GOT3 (cell line): ENCODE data around the gene DSCAM.
"Not testable (repeated sequence)": the region's sequence is repeated elsewhere in the genome, so short reads cannot be mapped to it uniquely, and the experiment has no call there.

ENCODE experiments used
- DNase-seq: peaks from one replicate; lab custom pipeline; 2025; ENCODE audit warnings: mixed read lengths; lab: John Stamatoyannopoulos, UW

The DSCAM gene

GRCh38 chr21:40047993-40048730 is 798.8 kb downstream of the DSCAM start:
- no peak for DNase-seq

- no peak for DNase-seq
Measured at GRCh38 chr21:40047211-40047610, 799.7 kb downstream of the DSCAM start.

- DNase-seq = no peak
Measured at GRCh38 chr21:40043866-40044265, 803.1 kb downstream of the DSCAM start.

- DNase-seq = no peak
Measured at GRCh38 chr21:40043423-40043822, 803.5 kb downstream of the DSCAM start.

- no peak for DNase-seq
Measured at GRCh38 chr21:40041446-40041845, 805.5 kb downstream of the DSCAM start.

DNA sequence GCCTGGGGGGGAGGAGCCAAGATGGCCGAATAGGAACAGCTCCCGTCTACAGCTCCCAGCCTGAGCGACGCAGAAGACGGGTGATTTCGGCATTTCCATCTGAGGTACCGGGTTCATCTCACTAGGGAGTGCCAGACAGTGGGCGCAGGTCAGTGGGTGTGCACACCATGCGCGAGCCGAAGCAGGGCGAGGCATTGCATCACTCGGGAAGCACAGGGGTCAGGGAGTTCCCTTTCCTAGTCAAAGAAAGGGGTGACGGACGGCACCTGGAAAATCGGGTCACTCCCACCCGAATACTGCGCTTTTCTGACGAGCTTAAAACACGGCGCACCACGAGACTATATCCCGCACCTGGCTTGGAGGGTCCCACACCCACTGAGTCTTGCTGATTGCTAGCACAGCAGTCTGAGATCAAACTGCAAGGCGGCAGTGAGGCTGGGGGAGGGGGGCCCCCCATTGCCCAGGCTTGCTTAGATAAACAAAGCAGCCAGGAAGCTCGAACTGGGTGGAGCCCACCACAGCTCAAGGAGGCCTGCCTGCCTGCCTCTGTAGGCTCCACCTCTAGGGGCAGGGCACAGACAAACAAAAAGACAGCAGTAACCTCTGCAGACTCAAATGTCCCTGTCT is 813.7 kb downstream of the DSCAM start:
- DNase-seq = not testable (repeated sequence)

- no peak for DNase-seq
Measured at GRCh38 chr21:40029888-40030287, 817.1 kb downstream of the DSCAM start.

DNA sequence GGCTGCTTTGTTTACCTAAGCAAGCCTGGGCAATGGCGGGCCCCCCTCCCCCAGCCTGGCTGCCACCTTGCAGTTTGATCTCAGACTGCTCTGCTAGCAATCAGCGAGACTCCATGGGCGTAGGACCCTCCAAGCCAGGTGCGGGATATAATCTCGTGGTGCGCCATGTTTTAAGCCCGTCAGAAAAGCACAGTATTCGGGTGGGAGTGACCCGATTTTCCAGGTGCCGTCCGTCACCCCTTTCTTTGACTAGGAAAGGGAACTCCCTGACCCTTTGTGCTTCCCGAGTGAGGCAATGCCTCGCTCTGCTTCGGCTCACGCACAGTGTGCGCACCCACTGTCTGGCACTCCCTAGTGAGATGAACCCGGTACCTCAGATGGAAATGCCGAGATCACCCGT is 818.6 kb downstream of the DSCAM start:
- DNase-seq = not testable (repeated sequence)

DNA sequence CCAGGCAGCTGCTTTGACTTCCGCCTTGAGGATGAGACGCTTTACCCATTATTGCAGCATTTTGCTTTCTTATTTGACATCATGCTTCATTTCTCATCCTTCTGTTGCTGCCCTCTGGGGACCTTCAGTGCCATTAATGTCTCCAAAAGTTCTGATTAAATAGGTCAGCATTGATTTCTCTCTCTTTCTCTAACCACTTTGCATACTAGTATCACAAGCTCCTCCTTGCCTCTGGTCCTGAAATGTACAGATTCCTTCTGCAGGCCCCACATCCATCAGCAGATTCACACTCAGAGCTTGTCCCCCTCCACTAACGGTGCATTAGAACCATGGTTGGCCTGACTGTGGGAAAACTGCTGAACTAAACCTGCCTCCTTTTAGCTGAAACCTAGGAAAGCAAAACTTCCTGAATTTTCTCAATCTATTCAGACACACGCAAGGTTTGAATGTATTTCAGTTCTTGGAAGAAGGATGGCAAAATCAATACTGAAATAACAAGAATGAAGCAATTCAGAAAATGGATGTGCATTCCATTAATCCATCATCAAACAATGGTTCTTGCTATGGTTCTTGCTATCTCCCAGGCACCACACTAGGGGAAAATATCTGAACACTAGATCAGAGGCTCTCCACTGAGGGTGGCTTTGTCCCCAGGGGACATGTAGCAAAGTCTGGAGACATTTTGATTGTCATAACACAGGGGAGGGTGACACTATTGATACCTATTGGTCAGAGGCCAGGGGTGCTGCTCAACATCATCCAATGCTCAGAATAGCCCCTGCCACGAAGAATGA is 825.2 kb downstream of the DSCAM start:
- DNase-seq = no peak

- no peak for DNase-seq
Measured at GRCh38 chr21:40020651-40021050, 826.3 kb downstream of the DSCAM start.

- no peak for DNase-seq
Measured at GRCh38 chr21:40018871-40019475, 828.0 kb downstream of the DSCAM start.

- no peak for DNase-seq
Measured at GRCh38 chr21:40016667-40017066, 830.3 kb downstream of the DSCAM start.

GRCh38 chr21:40016234-40016633 is 830.7 kb downstream of the DSCAM start:
- DNase-seq = no peak

DNA sequence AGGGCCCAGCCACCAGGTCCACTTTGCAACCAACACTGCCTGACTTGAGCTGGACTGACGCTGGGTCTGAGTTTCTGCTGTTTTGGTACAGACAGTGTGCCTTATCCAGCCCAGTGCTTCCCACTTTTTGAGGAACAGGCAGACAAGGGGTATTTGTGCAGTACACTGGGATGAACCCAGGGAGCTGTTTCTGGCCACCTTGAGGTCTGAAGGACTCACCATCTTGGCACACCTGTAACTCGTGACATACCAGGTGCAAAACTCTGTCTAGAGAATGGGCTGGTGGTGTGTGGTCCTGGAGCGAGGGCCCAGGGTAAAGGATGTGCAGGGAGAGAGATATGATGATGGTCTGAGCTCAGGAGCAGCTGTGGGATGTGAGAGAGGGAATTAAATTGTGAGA is 831.1 kb downstream of the DSCAM start:
- DNase-seq = no peak

- DNase-seq = no peak
Measured at GRCh38 chr21:40014394-40014793, 832.6 kb downstream of the DSCAM start.

- DNase-seq = no peak
Measured at GRCh38 chr21:40013001-40013735, 833.8 kb downstream of the DSCAM start.

DNA sequence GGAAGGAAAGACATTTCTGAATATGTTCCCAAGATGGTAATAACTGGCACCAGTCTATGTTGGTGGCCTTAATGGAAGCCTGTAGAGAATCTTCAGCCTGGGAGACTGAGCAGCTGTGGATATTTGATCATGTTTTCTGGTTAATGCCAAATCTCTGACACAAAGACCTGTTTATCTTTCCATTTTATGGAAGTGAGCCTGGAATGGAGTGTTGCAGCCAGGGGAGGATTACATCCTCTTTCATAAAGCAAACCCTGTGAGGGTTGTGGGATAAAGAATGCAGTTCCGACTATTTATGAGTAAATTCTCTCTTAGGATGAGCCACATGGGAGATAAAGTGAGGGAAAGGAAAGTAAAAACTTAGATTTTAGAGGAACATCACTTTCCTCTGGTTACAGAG is 835.6 kb downstream of the DSCAM start:
- no peak for DNase-seq

DNA sequence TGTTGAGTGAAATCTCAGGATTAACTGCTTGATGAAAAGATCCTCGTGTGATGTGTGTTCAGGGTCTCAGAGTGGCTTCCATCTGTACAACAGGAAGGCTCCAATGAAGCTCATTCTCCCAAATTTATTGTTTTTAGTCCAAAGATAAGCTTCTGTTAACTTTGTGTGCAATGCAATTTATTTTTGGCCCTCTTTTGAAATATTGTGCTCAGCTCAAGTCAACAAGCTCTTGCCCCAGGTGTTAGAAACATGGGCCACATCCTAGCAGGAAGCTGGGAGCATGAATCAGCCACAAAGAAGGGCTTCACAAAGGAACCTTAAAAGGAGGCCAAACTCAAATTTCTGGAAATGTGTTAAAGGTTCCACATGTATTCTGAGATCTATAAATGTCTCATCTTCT is 844.0 kb downstream of the DSCAM start:
- DNase-seq = no peak

- DNase-seq = no peak
Measured at GRCh38 chr21:39984286-39984991, 862.5 kb downstream of the DSCAM start.

GRCh38 chr21:39980241-39980820 is 866.6 kb downstream of the DSCAM start:
- DNase-seq = no peak

DNA sequence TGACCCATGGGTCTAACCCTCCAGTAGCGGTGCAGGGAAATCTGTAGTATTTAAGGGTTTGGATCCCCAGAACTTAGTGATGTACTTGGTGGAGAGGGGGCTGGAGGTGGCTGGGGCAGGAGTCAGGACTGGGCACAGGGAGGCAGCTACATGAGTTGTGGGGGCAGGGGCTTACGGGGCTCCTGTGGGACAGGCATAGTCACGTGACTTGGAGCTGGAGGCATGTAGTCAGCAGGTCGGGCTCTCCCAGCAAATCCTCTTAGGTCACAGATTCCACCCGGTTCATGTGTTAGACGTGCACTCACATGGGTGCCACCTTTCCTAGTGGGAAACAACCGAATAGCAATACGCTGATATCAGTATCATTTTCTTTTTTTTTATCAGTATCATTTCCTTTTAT is 867.6 kb downstream of the DSCAM start:
- DNase-seq = no peak
